Progenitor cell of endocrine pancreas (in vitro differentiated cells): ENCODE measurements around the gene TMEM121B. TPM values are rescaled to one million over a fixed set of nuclear protein-coding genes. Genes with fewer than 3 reads are reported as not detected.

Source experiments
- DNase-seq: peaks from one replicate; pipeline ENCODE4 v3.0.0; 2021; ENCODE audit warnings: low spot score; ENCODE audit not compliant: unreplicated experiment
- H3K27ac Mint-ChIP-seq: 2 replicates; pipeline ENCODE4 v1.8.0; 2021; ENCODE audit warnings: mild to moderate bottlenecking, moderate library complexity, mixed read lengths
- H3K27me3 Mint-ChIP-seq: 2 replicates; pipeline ENCODE4 v1.8.0; 2021; ENCODE audit warnings: mixed read lengths
- H3K36me3 Mint-ChIP-seq: 2 replicates; pipeline ENCODE4 v1.8.0; 2022; ENCODE audit warnings: mixed read lengths; ENCODE audit not compliant: insufficient read depth
- H3K4me1 Mint-ChIP-seq: 2 replicates; pipeline ENCODE4 v1.8.0; 2021; ENCODE audit warnings: low read depth, mixed read lengths
- H3K4me3 Mint-ChIP-seq: 2 replicates; pipeline ENCODE4 v1.8.0; 2021; ENCODE audit warnings: low read depth, mild to moderate bottlenecking, moderate library complexity, mixed read lengths
- H3K9me3 Mint-ChIP-seq: 2 replicates; pipeline ENCODE4 v1.8.0; 2021; ENCODE audit warnings: low read depth, mixed read lengths
- CTCF ChIP-seq: fragments of 200-600 bp; sonication (generic); IDR thresholded peaks from one replicate; pipeline ENCODE4 v1.5.0; 2021; ENCODE audit warnings: antibody characterized with exemption, mild to moderate bottlenecking; ENCODE audit not compliant: unreplicated experiment
- total RNA-seq: library from RNA; stranded (reverse); gene quantifications from 2 replicates; pipeline ENCODE4 v1.2.1, GENCODE V29; 2021

The TMEM121B gene
- total RNA-seq, 1 donor from 2014 or later: 4.7 TPM

- Mint-ChIP-seq H3K4me1 (no peaks in the 10 kb centered on the region), H3K9me3 (no peaks in the 10 kb centered on the region), H3K4me3 (no peak overlapping the region), H3K27me3 (no peaks in the 10 kb centered on the region), H3K27ac (no peak overlapping the region), H3K36me3 (peaks cover 2% of the 10 kb centered on the region)
- TF ChIP-seq CTCF: no peak
- no peak for DNase-seq
Observed at GRCh38 chr22:17137861-17138425, 16.8 kb upstream of the TMEM121B start.

GRCh38 chr22:17137170-17137569 lies 16.0 kb upstream of the TMEM121B start:
- H3K36me3 Mint-ChIP-seq: peaks cover 2% of the 10 kb centered on the region
- H3K9me3 Mint-ChIP-seq: no peaks in the 10 kb centered on the region
- no peaks in the 10 kb centered on the region for H3K4me1 Mint-ChIP-seq
- no peak for TF ChIP-seq CTCF
- no peak overlapping the region for H3K4me3 Mint-ChIP-seq
- no peak overlapping the region for H3K27ac Mint-ChIP-seq
- H3K27me3 Mint-ChIP-seq: no peaks in the 10 kb centered on the region
- DNase-seq: no peak

GRCh38 chr22:17135153-17135760 lies 14.1 kb upstream of the TMEM121B start:
- H3K9me3 Mint-ChIP-seq: no peaks in the 10 kb centered on the region
- H3K4me3 Mint-ChIP-seq: no peak overlapping the region
- no peak for TF ChIP-seq CTCF
- H3K27ac Mint-ChIP-seq: no peak overlapping the region
- H3K36me3 Mint-ChIP-seq: peaks cover 2% of the 10 kb centered on the region
- H3K27me3 Mint-ChIP-seq: no peaks in the 10 kb centered on the region
- H3K4me1 Mint-ChIP-seq: no peaks in the 10 kb centered on the region
- DNase-seq: no peak

- no peak for DNase-seq
- H3K27ac Mint-ChIP-seq: no peak overlapping the region
- no peaks in the 10 kb centered on the region for H3K4me1 Mint-ChIP-seq
Observed at GRCh38 chr22:17133137-17133536, 12.0 kb upstream of the TMEM121B start.

GRCh38 chr22:17132112-17132511 lies 11.0 kb upstream of the TMEM121B start:
- Mint-ChIP-seq H3K27me3 (no peaks in the 10 kb centered on the region), H3K4me3 (no peak overlapping the region), H3K4me1 (no peaks in the 10 kb centered on the region), H3K27ac (no peak overlapping the region), H3K9me3 (no peaks in the 10 kb centered on the region), H3K36me3 (peaks cover 2% of the 10 kb centered on the region)
- DNase-seq: no peak
- no peak for TF ChIP-seq CTCF

More at GRCh38 chr22:17133137-17133536, 12.0 kb upstream of the TMEM121B start:
- no peak for TF ChIP-seq CTCF
- H3K27me3 Mint-ChIP-seq: no peaks in the 10 kb centered on the region
- H3K9me3 Mint-ChIP-seq: no peaks in the 10 kb centered on the region
- H3K36me3 Mint-ChIP-seq: peaks cover 2% of the 10 kb centered on the region
- no peak overlapping the region for H3K4me3 Mint-ChIP-seq
